Pancreas (tissue), 10 donors: ENCODE measurements around the gene ARHGAP5. TPM values are rescaled to one million over a fixed set of nuclear protein-coding genes. Genes with fewer than 3 reads are reported as not detected.

Experiments
- ATAC-seq, 4 donors: fragments of 200-7000 bp; cut with Tn5 transposase; one replicate each; pipeline versions ENCODE4 v1.8.0 to v1.9.1; 2020; ENCODE audit warnings: mild to moderate bottlenecking in 4 of 4, moderate library complexity in 4 of 4
- DNase-seq, 6 donors: peaks; one replicate each; pipeline ENCODE4 v3.0.0-alpha.2; 2020
- FAIRE-seq: peaks from 2 replicates; lab custom pipeline; 2012; peaks lifted over from hg19 to GRCh38; lab: Jason Lieb, UNC
- H3K27ac ChIP-seq, 4 donors: fragments of 200-600 bp; sonication (generic); 1 replicate in 3 of 4; 2 replicates in 1 of 4; pipeline versions ENCODE4 v1.5.0 to v1.8.0; 2020
- H3K27me3 ChIP-seq, 4 donors: fragments of 200-600 bp; one replicate each; pipeline ENCODE4 v1.8.0; 2021
- H3K36me3 ChIP-seq, 3 donors: fragments of 200-600 bp; sonication (generic) in 1 of 3; one replicate each; pipeline versions ENCODE4 v1.5.0 to v1.8.0; 2020 to 2021
- H3K4me1 ChIP-seq, 3 donors: fragments of 200-600 bp; one replicate each; pipeline ENCODE4 v1.8.0; 2021
- H3K4me3 ChIP-seq, 4 donors: fragments of 200-600 bp; sonication (generic) in 2 of 4; one replicate each; pipeline versions ENCODE4 v1.5.0 to v1.8.0; 2020 to 2021
- H3K9me3 ChIP-seq, 4 donors: fragments of 200-600 bp; one replicate each; pipeline ENCODE4 v1.8.0; 2021
- CTCF ChIP-seq, 4 donors: fragments of 200-600 bp; sonication (generic) in 3 of 4; IDR thresholded peaks; one replicate each; pipeline versions ENCODE4 v1.5.0 to v1.8.0; 2021; ENCODE audit warnings: antibody characterized with exemption in 4 of 4
- WGBS, 2 donors: extraction: QIAGEN DNeasy Blood & Tissue Kit; methylation state at CpG; one replicate each; pipeline ENCODE4 v1.1.7; 2013; 5-methylcytosine and 5-hydroxymethylcytosine counted together
- intact Hi-C, 3 donors: fragments of 100-400 bp; cut with DNase I; formaldehyde crosslinking; loops; one replicate each; pipeline versions ENCODE4 v1.11.1 to v1.14.2; 2022
- polyA plus RNA-seq, 2 donors: library from polyadenylated mRNA; stranded (reverse); fragments of 200-250 nt; gene quantifications; one replicate each; pipeline ENCODE4 v1.2.3, GENCODE V29; 2013
- total RNA-seq, 6 donors: library from RNA; stranded (reverse); fragmentation: NEBNext Ultra II Directional in 4 of 6; extraction: Animal tissue kit (Norgen Biotek cat#: 25700) in 4 of 6; gene quantifications; one replicate each; pipeline versions ENCODE4 v1.2.1 to v1.2.4, GENCODE V29; 2021 to 2023
- donor health status: healthy with polysubstance abuse.
- donor health status: DM: no; HTN: no; CAD: no; lungs with moderate emphysema.
- donor health status: DM: no; HTN: no; CAD: no.
- donor health status: control.
- donor health status: control.
- donor health status: Bipolar disorder and iron deficiency.
- donor health status: DM: yes; HTN: yes; CAD: no.
- donor health status: DM: no; HTN: no; CAD: no.
- donor health status: DM: no; HTN: no; CAD: no.
- donor health status: DM: yes; HTN: yes; CAD: no.

Gene ARHGAP5
- total and polyA plus RNA-seq, 8 donors = 7.1 to 81.8 (median 53.1) TPM

GRCh38 chr14:32049361-32050088 is 27.6 kb upstream of the ARHGAP5 start:
- no peak overlapping the region for H3K4me3 ChIP-seq
- 63 to 73% methylated on average over 4 of the region's 4 CpGs for WGBS, 2 donors
- H3K9me3 ChIP-seq = no peaks in the 10 kb centered on the region
- no peak for FAIRE-seq
- no peak for ATAC-seq
- no peak for DNase-seq
- intact Hi-C loops = no loop called here
- no peaks in the 10 kb centered on the region for H3K4me1 ChIP-seq
- no peak overlapping the region for H3K27ac ChIP-seq
- H3K27me3 ChIP-seq = no peaks in the 10 kb centered on the region
- TF ChIP-seq CTCF (IDR thresholded peaks at IDR 0.05) = no peak
- H3K36me3 ChIP-seq = no peaks in the 10 kb centered on the region

GRCh38 chr14:32050878-32051277 is 26.2 kb upstream of the ARHGAP5 start:
- no peak for DNase-seq
- no peak for FAIRE-seq

GRCh38 chr14:32054536-32054935 is 22.6 kb upstream of the ARHGAP5 start:
- FAIRE-seq (no peak), DNase-seq (no peak), ATAC-seq (no peak)
- Histone ChIP-seq H3K27me3 (no peaks in the 10 kb centered on the region), H3K9me3 (no peaks in the 10 kb centered on the region), H3K4me1 (no peaks in the 10 kb centered on the region), H3K27ac (no peak overlapping the region), H3K4me3 (no peak overlapping the region), H3K36me3 (no peaks in the 10 kb centered on the region)
- 84 to 95% methylated on average over 5 of the region's 5 CpGs for WGBS, 2 donors
- intact Hi-C loops = no loop called here
- no peak for TF ChIP-seq CTCF (IDR thresholded peaks at IDR 0.05)

More at GRCh38 chr14:32050878-32051277, 26.2 kb upstream of the ARHGAP5 start:
- no peak overlapping the region for H3K27ac ChIP-seq
- no peak for ATAC-seq
- H3K27me3 ChIP-seq = no peaks in the 10 kb centered on the region
- intact Hi-C loops = no loop called here
- H3K9me3 ChIP-seq = no peaks in the 10 kb centered on the region
- no peaks in the 10 kb centered on the region for H3K36me3 ChIP-seq
- no peaks in the 10 kb centered on the region for H3K4me1 ChIP-seq
- no peak for TF ChIP-seq CTCF (IDR thresholded peaks at IDR 0.05)
- no peak overlapping the region for H3K4me3 ChIP-seq

GRCh38 chr14:32055175-32055574 is 21.9 kb upstream of the ARHGAP5 start:
- intact Hi-C loops = no loop called here
- Histone ChIP-seq H3K36me3 (no peaks in the 10 kb centered on the region), H3K4me3 (no peak overlapping the region), H3K9me3 (no peaks in the 10 kb centered on the region), H3K27me3 (no peaks in the 10 kb centered on the region), H3K4me1 (no peaks in the 10 kb centered on the region), H3K27ac (no peak overlapping the region)
- TF ChIP-seq CTCF (IDR thresholded peaks at IDR 0.05) = no peak
- FAIRE-seq (no peak), ATAC-seq (no peak), DNase-seq (no peak)
- WGBS, 2 donors = 46 to 47% methylated on average over 2 of the region's 2 CpGs

- no peak for TF ChIP-seq CTCF (IDR thresholded peaks at IDR 0.05)
- no peak for FAIRE-seq
- no peak overlapping the region for H3K27ac ChIP-seq
- H3K9me3 ChIP-seq = no peaks in the 10 kb centered on the region
- no peaks in the 10 kb centered on the region for H3K27me3 ChIP-seq
- WGBS, 2 donors = 46 to 60% methylated on average over 2 of the region's 2 CpGs
- H3K36me3 ChIP-seq = no peaks in the 10 kb centered on the region
- H3K4me3 ChIP-seq = no peak overlapping the region
- DNase-seq = no peak
- intact Hi-C loops = loop anchor here in 1 of 3 donors (10.0 kb wide), 1 partner anchor 185 kb away; no protein-coding TSS in a partner anchor
- H3K4me1 ChIP-seq = no peaks in the 10 kb centered on the region
- ATAC-seq = no peak
Measured at GRCh38 chr14:32059702-32060101, 17.4 kb upstream of the ARHGAP5 start.
